ENCODE data around the gene HSPB7. TPM values are rescaled to one million over a fixed set of nuclear protein-coding genes. Genes with fewer than 3 reads are reported as not detected.
A peak's percentile ranks its signal among the peaks of the same experiment; 100 is the strongest.
"Not testable (repeated sequence)": the region's sequence is repeated elsewhere in the genome, so short reads cannot be mapped to it uniquely, and the experiment has no call there.

HSPB7 gene
- polyA plus RNA-seq, 3 donors, result 3.6 to 7.3 (median 3.6) TPM

- no peak for DNase-seq (ENCODE audit: extremely low read depth in 1 of 11, low read depth in 9 of 11, low spot score in 4 of 11)
These were observed 37.0 kb upstream of the HSPB7 start for GRCh38 chr1:16054598-16055540.

- DNase-seq (ENCODE audit: extremely low read depth in 1 of 11, low read depth in 9 of 11, low spot score in 4 of 11), result no peak
These were observed 36.1 kb upstream of the HSPB7 start for GRCh38 chr1:16053781-16054502.

DNA sequence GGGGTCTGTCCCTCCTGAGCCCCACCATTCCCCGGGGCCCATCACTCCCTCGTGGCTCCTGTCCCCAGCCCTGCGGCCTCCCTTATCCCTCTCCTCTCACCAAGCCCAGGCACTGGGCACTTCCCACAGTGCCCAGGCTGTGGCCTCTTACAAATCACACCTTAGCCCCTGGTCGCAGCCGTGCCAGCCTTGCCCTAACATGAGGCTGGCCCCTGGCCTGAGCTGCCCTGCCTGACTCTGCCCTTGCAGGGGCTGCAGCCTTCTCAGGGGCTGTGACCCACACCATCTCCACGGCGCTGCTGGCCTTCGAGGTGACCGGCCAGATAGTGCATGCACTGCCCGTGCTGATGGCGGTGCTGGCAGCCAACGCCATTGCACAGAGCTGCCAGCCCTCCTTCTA, 34.1 kb upstream of the HSPB7 start:
- not testable (repeated sequence) for DNase-seq (ENCODE audit: extremely low read depth in 1 of 11, low read depth in 9 of 11, low spot score in 4 of 11)

GRCh38 chr1:16051039-16051438, 33.2 kb upstream of the HSPB7 start:
- DNase-seq (ENCODE audit: extremely low read depth in 1 of 11, low read depth in 9 of 11, low spot score in 4 of 11), result no peak

GRCh38 chr1:16050328-16050727, 32.5 kb upstream of the HSPB7 start:
- DNase-seq (ENCODE audit: extremely low read depth in 1 of 11, low read depth in 9 of 11, low spot score in 4 of 11), result no peak

DNA sequence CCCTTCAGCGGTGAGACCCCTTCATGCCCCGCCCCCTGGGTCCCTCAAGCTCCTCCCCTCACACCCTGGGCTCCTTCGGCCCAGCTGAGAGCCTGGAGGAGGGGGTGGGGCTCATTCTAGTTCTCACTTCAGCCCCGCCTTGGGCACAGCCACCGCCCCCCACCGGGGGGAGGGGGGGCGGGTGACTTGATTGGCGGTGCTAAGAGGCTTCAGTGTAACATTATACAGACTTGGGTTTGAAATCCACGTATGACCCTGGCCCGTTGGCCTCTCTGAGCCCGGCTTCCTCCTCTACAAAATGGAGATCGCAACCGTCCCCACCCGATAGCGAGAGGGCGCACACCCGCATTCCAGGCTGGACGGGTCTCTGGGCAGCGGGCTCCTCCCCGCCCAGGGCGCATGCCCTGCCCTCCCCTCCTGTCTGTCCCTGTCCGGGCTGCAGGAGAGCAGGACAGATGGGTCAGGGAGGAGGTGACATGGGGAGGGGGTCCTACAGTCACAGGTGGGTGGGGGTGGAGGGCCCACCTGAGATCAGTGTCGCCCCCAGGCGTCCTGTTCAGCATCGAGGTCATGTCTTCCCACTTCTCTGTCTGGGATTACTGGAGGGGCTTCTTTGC, 30.8 kb upstream of the HSPB7 start:
- DNase-seq (ENCODE audit: extremely low read depth in 1 of 11, low read depth in 9 of 11, low spot score in 4 of 11), result peak in 8 of 11 donors; percentile 45 to 74 (median 63)

GRCh38 chr1:16047791-16048475, 30.1 kb upstream of the HSPB7 start:
- DNase-seq (ENCODE audit: extremely low read depth in 1 of 11, low read depth in 9 of 11, low spot score in 4 of 11), result no peak

DNA sequence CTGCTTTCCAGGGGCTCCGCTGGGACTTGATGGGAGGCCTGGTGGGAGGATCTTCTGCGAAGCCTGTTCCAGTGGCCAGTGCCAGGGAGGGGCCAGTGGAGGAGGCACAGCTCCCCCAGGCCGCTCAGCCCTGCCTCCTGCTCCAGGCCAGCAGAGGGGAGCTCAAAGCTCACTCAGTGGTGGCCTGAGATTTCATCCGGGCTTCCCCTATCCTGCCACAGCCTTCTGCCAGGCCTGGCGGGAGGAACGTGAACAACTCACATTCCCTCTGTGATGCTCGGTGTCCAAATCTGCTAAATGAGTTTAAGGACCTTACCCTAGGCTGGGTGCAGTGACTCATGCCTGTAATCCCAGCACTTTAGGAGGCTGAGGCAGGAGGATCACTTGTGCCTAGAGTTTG, 29.0 kb upstream of the HSPB7 start:
- DNase-seq (ENCODE audit: extremely low read depth in 1 of 11, low read depth in 9 of 11, low spot score in 4 of 11), result no peak

DNA sequence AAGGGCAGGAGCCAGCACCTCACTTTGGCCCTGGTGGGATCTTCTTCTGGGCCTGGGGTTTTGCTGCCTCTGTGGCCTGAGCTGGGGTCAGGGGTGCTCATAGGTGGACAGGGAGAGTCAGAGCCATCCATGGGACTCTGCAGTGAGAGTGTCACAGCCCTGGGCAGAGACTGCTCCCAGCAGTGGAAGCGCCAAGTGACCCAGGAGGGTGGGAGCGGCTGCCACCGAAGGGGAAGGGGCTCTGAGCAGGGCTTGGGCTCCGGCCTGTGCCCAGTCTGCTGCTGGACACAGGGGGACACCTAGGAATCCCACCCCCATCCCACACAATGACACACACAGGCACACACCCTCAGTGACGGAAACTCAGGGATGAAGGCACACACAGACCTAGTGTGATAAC, 26.1 kb upstream of the HSPB7 start:
- no peak for DNase-seq (ENCODE audit: extremely low read depth in 1 of 11, low read depth in 9 of 11, low spot score in 4 of 11)

GRCh38 chr1:16043521-16043920, 25.7 kb upstream of the HSPB7 start, which contains the start of gene CLCNKB:
CLCNKB (plus strand) TSS chr1:16043782; CDS start chr1:16044493, 711 bp downstream.
- no peak for DNase-seq (ENCODE audit: extremely low read depth in 1 of 11, low read depth in 9 of 11, low spot score in 4 of 11)

DNA sequence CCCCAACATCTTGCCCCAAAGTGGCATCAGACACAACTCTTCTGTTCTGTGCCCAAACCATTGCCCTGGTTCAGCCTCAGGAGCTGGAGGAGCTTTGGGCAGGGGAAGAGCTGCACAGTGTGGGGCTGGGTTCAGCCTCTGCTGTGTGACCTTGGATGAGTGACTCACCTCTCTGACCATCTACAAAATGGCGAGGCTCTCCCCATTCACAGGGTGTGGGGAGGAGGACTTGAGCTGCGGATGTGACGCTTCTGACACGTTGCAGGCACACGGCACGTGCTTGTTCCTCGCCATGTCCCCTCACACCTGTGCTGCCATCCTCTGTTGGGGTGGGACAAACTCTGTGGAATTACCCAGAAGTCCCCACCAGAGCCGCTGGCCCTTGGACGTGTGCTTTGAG, 24.8 kb upstream of the HSPB7 start:
- DNase-seq (ENCODE audit: extremely low read depth in 1 of 11, low read depth in 9 of 11, low spot score in 4 of 11), result not testable (repeated sequence)

GRCh38 chr1:16042096-16042495, 24.3 kb upstream of the HSPB7 start:
- no peak for DNase-seq (ENCODE audit: extremely low read depth in 1 of 11, low read depth in 9 of 11, low spot score in 4 of 11)

DNA sequence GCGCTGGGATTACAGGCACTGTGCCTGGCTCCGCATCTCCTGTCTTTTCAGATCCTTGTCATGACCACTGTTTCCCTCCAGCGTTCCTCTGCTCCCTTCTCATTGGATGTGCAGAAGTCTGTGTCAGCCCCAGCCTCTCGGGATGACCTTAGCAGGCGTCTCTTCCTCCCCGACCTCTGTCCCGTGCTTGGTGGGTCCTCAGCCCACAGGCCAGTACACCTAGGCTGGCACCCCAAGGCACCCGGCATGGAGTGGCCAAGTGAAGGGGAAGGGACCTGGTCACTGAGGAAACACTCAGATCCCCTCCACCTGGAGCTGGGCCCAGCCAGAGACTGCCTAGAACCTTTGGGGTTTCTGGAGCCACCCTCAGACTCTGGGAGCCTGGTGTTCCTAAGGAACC, 23.4 kb upstream of the HSPB7 start:
- DNase-seq (ENCODE audit: extremely low read depth in 1 of 11, low read depth in 9 of 11, low spot score in 4 of 11), result no peak

DNA sequence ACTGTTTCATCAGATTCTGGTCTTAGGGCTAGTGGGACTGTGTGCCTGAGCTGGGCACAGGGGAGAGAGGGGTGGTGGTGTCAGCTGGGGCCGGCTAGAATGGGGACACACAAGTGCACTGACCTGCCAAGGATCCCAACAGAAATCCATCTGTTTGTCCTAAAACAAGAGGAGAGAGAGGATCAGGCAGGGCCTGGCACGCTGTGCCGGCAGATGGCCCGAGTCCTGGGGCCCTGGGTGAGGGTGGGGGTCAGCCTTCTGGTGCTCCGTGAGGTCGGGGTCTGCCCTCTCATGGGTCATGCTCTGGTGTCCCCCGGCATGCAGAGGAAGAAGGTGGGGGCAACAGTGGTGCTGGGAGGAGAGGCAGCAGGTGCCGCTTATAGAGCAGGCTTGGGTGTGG, 22.0 kb upstream of the HSPB7 start:
- not testable (repeated sequence) for DNase-seq (ENCODE audit: extremely low read depth in 1 of 11, low read depth in 9 of 11, low spot score in 4 of 11)

DNA sequence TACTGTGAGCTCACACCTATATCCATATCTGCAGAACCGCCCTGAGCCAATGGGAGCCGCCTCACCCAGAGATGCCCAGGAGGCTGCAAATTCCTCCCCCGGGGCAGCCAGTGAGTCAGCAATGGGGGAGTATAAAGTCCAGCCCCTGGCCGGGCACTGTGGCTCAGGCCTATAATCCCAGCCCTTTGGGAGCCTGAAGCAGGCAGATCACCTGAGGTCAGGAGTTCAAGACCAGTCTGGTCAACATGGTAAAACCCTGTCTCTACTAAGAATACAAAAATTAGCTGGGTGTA, 20.7 kb upstream of the HSPB7 start:
- DNase-seq (ENCODE audit: extremely low read depth in 1 of 11, low read depth in 9 of 11, low spot score in 4 of 11), result no peak

DNA sequence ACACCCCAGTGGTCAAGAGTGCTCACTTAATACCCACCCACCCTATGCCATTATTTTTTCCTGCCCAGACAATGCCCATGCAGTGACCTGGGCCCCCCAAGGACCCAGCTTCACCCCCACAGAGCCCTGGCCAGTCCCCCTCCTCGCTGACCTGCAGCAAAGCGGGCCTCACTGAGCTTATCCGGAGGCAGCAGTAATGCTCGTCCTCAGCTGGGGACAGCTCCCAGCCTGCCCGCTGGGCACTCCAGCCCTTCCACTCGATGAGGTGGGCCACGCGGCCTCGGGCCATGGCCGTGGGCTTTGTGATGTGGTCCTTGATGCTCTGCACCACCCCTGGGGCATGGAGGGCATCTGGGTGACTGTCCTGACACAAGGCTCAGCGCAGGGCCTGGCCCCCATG, 18.6 kb upstream of the HSPB7 start:
- DNase-seq (ENCODE audit: extremely low read depth in 1 of 11, low read depth in 9 of 11, low spot score in 4 of 11), result not testable (repeated sequence)

- DNase-seq (ENCODE audit: extremely low read depth in 1 of 11, low read depth in 9 of 11, low spot score in 4 of 11), result not testable (repeated sequence)
These were observed 15.3 kb upstream of the HSPB7 start for GRCh38 chr1:16033103-16033632.

GRCh38 chr1:16032388-16033102, 14.7 kb upstream of the HSPB7 start:
- peak in 4 of 11 donors; percentile 70 to 79 (median 76) for DNase-seq (ENCODE audit: extremely low read depth in 1 of 11, low read depth in 9 of 11, low spot score in 4 of 11)
